MCF 10A (cell line): ENCODE data around the gene KCNH6. TPM values are rescaled to one million over a fixed set of nuclear protein-coding genes. Genes with fewer than 3 reads are reported as not detected.
A peak's percentile ranks its signal among the peaks of the same experiment; 100 is the strongest.

Experiments used
- BruUV-seq: library from RNA; stranded (reverse); fragments of 400-500 nt; replicated peaks from 2 replicates; lab custom pipeline; 2021; lab: Mats Ljungman, UMichigan
- CTCF ChIA-PET: fragments of 300-600 bp; sonication (Branson Sonifier 250); formaldehyde crosslinking; extraction: SDS; loops from one replicate; lab custom pipeline; 2021; ENCODE audit warnings: antibody characterized with exemption, inconsistent platforms; lab: Yijun Ruan, JAX
- POLR2A ChIA-PET: fragments of 300-600, 350-650 bp; sonication (Branson Sonifier 250); formaldehyde crosslinking; extraction: SDS; loops from one replicate; lab custom pipeline; 2020; ENCODE audit warnings: antibody characterized with exemption, inconsistent platforms; lab: Yijun Ruan, JAX
- DNase-seq: peaks from one replicate; pipeline ENCODE4 v3.0.0-alpha.2; 2018; ENCODE audit not compliant: unreplicated experiment
- H3K27ac Mint-ChIP-seq: one replicate; pipeline ENCODE4 v1.8.0; 2022; ENCODE audit warnings: mild to moderate bottlenecking, low read depth, mixed read lengths; ENCODE audit not compliant: unreplicated experiment
- H3K27me3 Mint-ChIP-seq: one replicate; pipeline ENCODE4 v1.8.0; 2022; ENCODE audit warnings: mixed read lengths; ENCODE audit not compliant: insufficient read depth, unreplicated experiment
- H3K36me3 Mint-ChIP-seq: one replicate; pipeline ENCODE4 v1.8.0; 2022; ENCODE audit warnings: mild to moderate bottlenecking, moderate library complexity, mixed read lengths; ENCODE audit not compliant: insufficient read depth, unreplicated experiment
- H3K4me1 Mint-ChIP-seq: one replicate; pipeline ENCODE4 v1.8.0; 2022; ENCODE audit warnings: mixed read lengths; ENCODE audit not compliant: insufficient read depth, unreplicated experiment
- H3K4me3 Mint-ChIP-seq: one replicate; pipeline ENCODE4 v1.8.0; 2022; ENCODE audit warnings: mild to moderate bottlenecking, moderate library complexity, mixed read lengths; ENCODE audit not compliant: unreplicated experiment
- H3K9me3 Mint-ChIP-seq: one replicate; pipeline ENCODE4 v1.8.0; 2022; ENCODE audit warnings: mixed read lengths; ENCODE audit not compliant: unreplicated experiment
- CTCF ChIP-seq: fragments of 200-600 bp; IDR thresholded peaks from one replicate; pipeline ENCODE4 v1.8.0; 2022; ENCODE audit warnings: antibody characterized with exemption, mild to moderate bottlenecking; ENCODE audit not compliant: unreplicated experiment
- intact Hi-C: fragments of 100-400 bp; cut with micrococcal nuclease; formaldehyde crosslinking; loops from 2 replicates; pipeline ENCODE4 v1.14.1; 2022
- total RNA-seq: library from RNA; stranded (reverse); gene quantifications from 2 replicates; pipeline ENCODE4 v1.2.3, GENCODE V29; 2022

KCNH6 gene
- total RNA-seq, 1 experiment from 2014 or later: not detected

- no peak for DNase-seq
- POLR2A ChIA-PET: no interaction called here
- no TSS peak for BruUV-seq
- intact Hi-C loops: no loop called here
- CTCF ChIA-PET: interaction anchor here (0.8 kb wide), 1 partner anchor 180 kb away, joined by 4 read pairs; no protein-coding TSS in a partner anchor
- H3K27me3 Mint-ChIP-seq: peaks cover 6% of the 10 kb centered on the region
- TF ChIP-seq CTCF: no peak
- H3K4me3 Mint-ChIP-seq: no peak overlapping the region
- H3K36me3 Mint-ChIP-seq: no peaks in the 10 kb centered on the region
- H3K27ac Mint-ChIP-seq: no peak overlapping the region
- no peaks in the 10 kb centered on the region for H3K9me3 Mint-ChIP-seq
- H3K4me1 Mint-ChIP-seq: no peaks in the 10 kb centered on the region
Measured at GRCh38 chr17:63534078-63534570, 11.0 kb downstream of the KCNH6 start.

GRCh38 chr17:63534816-63535455, 11.8 kb downstream of the KCNH6 start:
- Mint-ChIP-seq H3K27me3 (peaks cover 14% of the 10 kb centered on the region), H3K9me3 (no peaks in the 10 kb centered on the region), H3K27ac (no peak overlapping the region), H3K4me1 (no peaks in the 10 kb centered on the region), H3K4me3 (no peak overlapping the region), H3K36me3 (no peaks in the 10 kb centered on the region)
- TF ChIP-seq CTCF: no peak
- POLR2A ChIA-PET: no interaction called here
- intact Hi-C loops: no loop called here
- BruUV-seq: no TSS peak
- CTCF ChIA-PET: interaction anchor here (0.6 kb wide), 1 partner anchor 39 kb away, joined by 3 read pairs; no protein-coding TSS in a partner anchor
- DNase-seq: no peak

GRCh38 chr17:63535640-63536039, 12.5 kb downstream of the KCNH6 start:
- intact Hi-C loops: no loop called here
- POLR2A ChIA-PET: no interaction called here
- H3K4me1 Mint-ChIP-seq: no peaks in the 10 kb centered on the region
- TF ChIP-seq CTCF: no peak
- no peak overlapping the region for H3K27ac Mint-ChIP-seq
- no peak for DNase-seq
- CTCF ChIA-PET: no interaction called here
- H3K4me3 Mint-ChIP-seq: no peak overlapping the region
- H3K36me3 Mint-ChIP-seq: no peaks in the 10 kb centered on the region
- H3K9me3 Mint-ChIP-seq: no peaks in the 10 kb centered on the region
- H3K27me3 Mint-ChIP-seq: peaks cover 17% of the 10 kb centered on the region
- no TSS peak for BruUV-seq

- no peak overlapping the region for H3K27ac Mint-ChIP-seq
- H3K9me3 Mint-ChIP-seq: no peaks in the 10 kb centered on the region
- no peak for TF ChIP-seq CTCF
- peak; percentile 20 for DNase-seq
- intact Hi-C loops: loop anchor here (1.0 kb wide), 1 partner anchor 22 kb away; no protein-coding TSS in a partner anchor
- H3K27me3 Mint-ChIP-seq: peaks cover 17% of the 10 kb centered on the region
- H3K4me1 Mint-ChIP-seq: no peaks in the 10 kb centered on the region
- CTCF ChIA-PET: interaction anchor here (0.6 to 1.3 kb wide), 4 partner anchors 58 to 956 kb away, joined by 3 read pairs; no protein-coding TSS in a partner anchor
- POLR2A ChIA-PET: interaction anchor here (0.7 kb wide), 1 partner anchor 14 kb away, joined by 6 read pairs; no protein-coding TSS in a partner anchor
- no peak overlapping the region for H3K4me3 Mint-ChIP-seq
- no peaks in the 10 kb centered on the region for H3K36me3 Mint-ChIP-seq
- BruUV-seq: no TSS peak
Measured at GRCh38 chr17:63537001-63537400, 13.8 kb downstream of the KCNH6 start.
